G401.6 (cell line): ENCODE results near the gene TAF7.
"Not testable (repeated sequence)": the region's sequence is repeated elsewhere in the genome, so short reads cannot be mapped to it uniquely, and the experiment has no call there.

Experiments
- FAIRE-seq: peaks from 2 replicates; lab custom pipeline; 2012; peaks lifted over from hg19 to GRCh38; lab: Jason Lieb, UNC

TAF7 gene

DNA sequence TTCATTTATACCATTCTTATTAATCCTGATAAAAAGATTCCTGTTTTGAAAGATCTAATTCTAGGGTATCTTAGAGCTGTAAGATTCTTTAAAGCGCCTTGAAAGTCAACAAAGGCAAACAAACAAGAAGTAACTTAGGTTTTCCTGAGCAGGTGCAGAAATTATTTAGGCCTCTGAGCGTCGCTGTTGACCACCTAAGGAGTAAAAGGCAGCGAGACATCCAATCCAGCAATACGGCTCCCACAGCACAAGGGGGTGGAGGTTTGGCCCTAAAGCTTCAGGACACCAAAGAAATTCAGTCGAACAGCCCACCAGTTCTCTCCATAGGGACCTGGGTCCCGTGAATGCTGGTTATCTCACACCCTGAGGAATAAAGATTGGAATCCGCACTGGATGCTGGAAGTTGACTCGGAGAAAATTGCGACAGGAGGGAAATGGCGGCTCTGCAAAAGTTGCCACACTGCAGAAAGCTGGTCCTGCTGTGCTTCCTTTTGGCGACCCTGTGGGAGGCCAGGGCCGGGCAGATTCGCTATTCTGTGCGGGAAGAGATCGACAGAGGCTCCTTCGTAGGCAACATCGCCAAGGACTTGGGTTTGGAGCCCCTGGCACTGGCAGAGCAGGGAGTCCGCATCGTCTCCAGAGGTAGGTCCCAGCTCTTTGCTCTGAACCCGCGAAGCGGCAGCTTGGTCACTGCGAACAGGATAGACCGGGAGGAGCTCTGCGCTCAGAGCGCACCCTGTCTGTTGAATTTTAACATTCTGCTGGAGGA is 18.1 kb upstream of the TAF7 start, which contains the start of gene PCDHGA2:
TSS of gene PCDHGA2 (plus strand) at position 223 of the 769 bp plus-strand sequence.
- no peak for FAIRE-seq

- not testable (repeated sequence) for FAIRE-seq
Observed at GRCh38 chr5:141332571-141332970, 12.0 kb upstream of the TAF7 start.

- FAIRE-seq: no peak
Observed at GRCh38 chr5:141330299-141331080, 9.9 kb upstream of the TAF7 start, which contains the start of gene PCDHGA1. PCDHGA1 (plus strand) TSS chr5:141330514.

- FAIRE-seq: no peak
Observed at GRCh38 chr5:141328231-141328630, 7.6 kb upstream of the TAF7 start.

GRCh38 chr5:141326088-141326854 is 5.7 kb upstream of the TAF7 start:
- no peak for FAIRE-seq

- FAIRE-seq: no peak
Observed at GRCh38 chr5:141322261-141322660, 1.7 kb upstream of the TAF7 start.

DNA sequence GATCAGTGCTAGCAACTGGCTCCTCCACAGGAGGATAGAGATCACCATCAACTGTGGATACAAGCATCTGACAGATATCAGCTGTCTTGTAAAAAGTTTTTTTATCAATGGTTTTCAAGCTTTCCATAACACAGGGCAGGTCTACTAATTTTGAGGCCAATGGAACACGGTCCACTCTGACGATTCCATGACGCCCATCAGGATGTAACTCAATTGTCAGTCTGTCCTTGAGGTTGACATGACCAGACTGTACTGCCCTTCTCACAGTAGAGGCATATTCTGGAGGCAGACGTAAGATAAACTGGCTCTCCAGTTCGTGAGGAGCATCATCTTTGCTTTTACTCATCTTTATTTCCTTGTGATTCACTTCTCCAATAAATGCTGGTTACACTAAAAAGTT is 885 bp downstream of the TAF7 start:
- no peak for FAIRE-seq

DNA sequence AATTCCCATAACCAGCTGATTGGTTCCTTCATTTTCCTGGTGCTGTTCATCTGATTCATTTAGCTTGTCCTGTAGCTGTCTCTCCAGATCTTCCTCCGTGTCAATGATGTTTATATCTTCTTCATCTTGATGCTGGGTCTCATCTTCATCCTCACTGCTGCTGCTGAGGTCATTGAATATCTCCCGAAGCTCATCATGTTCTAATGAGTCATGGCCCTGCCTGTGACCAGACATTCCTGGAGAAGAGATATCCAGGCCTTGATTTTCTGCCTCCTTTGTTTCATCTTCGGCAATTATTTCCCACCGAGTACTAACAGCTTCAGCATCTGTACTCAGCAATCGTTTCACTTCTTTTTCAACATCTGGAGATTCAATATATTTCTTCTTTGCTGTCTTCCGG is 1.4 kb downstream of the TAF7 start:
- no peak for FAIRE-seq

- not testable (repeated sequence) for FAIRE-seq
Observed at GRCh38 chr5:141316963-141317362, 3.6 kb downstream of the TAF7 start.

GRCh38 chr5:141313711-141314110 is 6.9 kb downstream of the TAF7 start:
- no peak for FAIRE-seq

DNA sequence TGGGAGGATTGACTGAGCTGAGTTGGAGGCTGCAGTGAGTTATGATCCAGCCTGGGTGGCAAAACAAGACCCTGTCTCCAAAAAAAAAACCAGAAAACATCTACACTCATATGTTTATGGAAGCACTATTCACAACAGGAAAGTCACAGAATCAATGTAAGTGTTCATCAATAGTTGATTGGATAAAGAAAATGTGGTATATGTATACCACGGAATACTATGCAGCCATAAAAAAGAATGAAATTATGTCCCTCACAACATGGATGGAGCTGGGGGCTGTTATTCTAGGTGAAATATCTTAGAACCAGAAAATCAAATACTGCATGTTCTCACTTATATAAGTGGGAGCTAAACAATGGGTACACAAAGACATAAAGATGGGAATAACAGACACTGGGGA is 14.0 kb downstream of the TAF7 start:
- FAIRE-seq: no peak

GRCh38 chr5:141303756-141304155 is 16.8 kb downstream of the TAF7 start, which contains the start of gene SLC25A2:
SLC25A2 (minus strand) TSS chr5:141304049; CDS start chr5:141303865, 184 bp downstream.
- no peak for FAIRE-seq

DNA sequence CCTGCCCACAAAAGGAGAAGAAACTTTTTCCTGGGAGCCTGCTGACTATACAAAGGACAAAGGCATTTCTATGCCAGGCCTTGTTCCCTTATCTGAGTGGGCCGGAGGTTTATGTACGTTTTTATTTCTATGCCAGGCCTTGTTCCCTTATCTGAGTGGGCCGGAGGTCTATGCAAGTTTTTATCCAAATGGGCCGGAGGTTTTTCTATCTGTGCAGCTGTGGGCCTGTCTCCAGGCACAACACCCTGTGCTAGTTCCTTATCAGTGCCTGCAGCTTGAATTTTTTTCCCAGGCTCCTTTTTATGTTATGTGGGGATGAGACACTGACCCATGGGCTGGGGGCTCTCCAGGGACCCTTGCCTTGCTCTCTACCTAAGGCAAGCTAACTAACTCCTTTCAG is 22.2 kb downstream of the TAF7 start:
- FAIRE-seq: no peak

GRCh38 chr5:141272906-141273305 is 47.7 kb downstream of the TAF7 start:
- no peak for FAIRE-seq

DNA sequence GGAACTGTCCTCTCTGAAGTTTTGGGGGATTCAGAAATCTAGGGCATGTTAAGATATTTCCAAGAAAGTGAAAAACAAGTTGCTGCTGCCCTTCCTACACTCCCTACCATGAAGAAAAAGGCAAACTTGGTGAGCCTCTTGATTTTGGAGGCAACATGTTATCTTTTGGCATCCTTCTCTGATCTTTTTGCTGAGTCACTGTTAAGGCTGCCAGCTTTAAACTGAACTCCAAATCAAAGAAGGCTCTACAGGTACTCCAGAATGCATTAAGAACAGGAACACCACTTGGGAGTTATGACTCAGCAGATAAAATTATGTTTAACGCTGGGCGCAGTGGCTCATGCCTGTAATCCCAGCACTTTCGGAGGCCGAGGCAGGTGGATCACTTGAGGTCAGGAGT is 51.4 kb downstream of the TAF7 start:
- FAIRE-seq: no peak
